Measurements from ENCODE around the gene WWOX.

The WWOX gene

GRCh38 chr16:78126662-78127061 lies 27.2 kb downstream of the WWOX start:
- Histone ChIP-seq H3K9ac (ENCODE audit: low read depth, low read length) (no peak overlapping the region), H3K4me3 (ENCODE audit: low read depth, low read length) (no peak overlapping the region), H3K36me3 (ENCODE audit: control insufficient read depth, insufficient read depth, low read length) (no peaks in the 10 kb centered on the region), H3K27me3 (ENCODE audit: control insufficient read depth, insufficient read depth, low read length) (no peaks in the 10 kb centered on the region), H3K9me3 (ENCODE audit: control insufficient read depth, insufficient read depth, low read length) (no peaks in the 10 kb centered on the region), H3K4me1 (ENCODE audit: control insufficient read depth, insufficient read depth, low read length) (no peaks in the 10 kb centered on the region), H3K27ac (ENCODE audit: low read depth, low read length) (no peak overlapping the region)

- no peak overlapping the region for H3K4me3 ChIP-seq (ENCODE audit: low read depth, low read length)
- no peak overlapping the region for H3K9ac ChIP-seq (ENCODE audit: low read depth, low read length)
Measured at GRCh38 chr16:78127130-78127529, 27.7 kb downstream of the WWOX start.

GRCh38 chr16:78128913-78129312 lies 29.5 kb downstream of the WWOX start:
- Histone ChIP-seq H3K4me1 (ENCODE audit: control insufficient read depth, insufficient read depth, low read length) (no peaks in the 10 kb centered on the region), H3K36me3 (ENCODE audit: control insufficient read depth, insufficient read depth, low read length) (no peaks in the 10 kb centered on the region), H3K9ac (ENCODE audit: low read depth, low read length) (no peak overlapping the region), H3K27ac (ENCODE audit: low read depth, low read length) (no peak overlapping the region), H3K4me3 (ENCODE audit: low read depth, low read length) (no peak overlapping the region), H3K27me3 (ENCODE audit: control insufficient read depth, insufficient read depth, low read length) (no peaks in the 10 kb centered on the region), H3K9me3 (ENCODE audit: control insufficient read depth, insufficient read depth, low read length) (no peaks in the 10 kb centered on the region)

More at GRCh38 chr16:78127130-78127529, 27.7 kb downstream of the WWOX start:
- no peaks in the 10 kb centered on the region for H3K9me3 ChIP-seq (ENCODE audit: control insufficient read depth, insufficient read depth, low read length)
- H3K36me3 ChIP-seq (ENCODE audit: control insufficient read depth, insufficient read depth, low read length) = no peaks in the 10 kb centered on the region
- no peak overlapping the region for H3K27ac ChIP-seq (ENCODE audit: low read depth, low read length)
- H3K4me1 ChIP-seq (ENCODE audit: control insufficient read depth, insufficient read depth, low read length) = no peaks in the 10 kb centered on the region
- no peaks in the 10 kb centered on the region for H3K27me3 ChIP-seq (ENCODE audit: control insufficient read depth, insufficient read depth, low read length)

GRCh38 chr16:78129349-78129748 lies 29.9 kb downstream of the WWOX start:
- no peak overlapping the region for H3K9ac ChIP-seq (ENCODE audit: low read depth, low read length)
- H3K4me1 ChIP-seq (ENCODE audit: control insufficient read depth, insufficient read depth, low read length) = no peaks in the 10 kb centered on the region
- H3K9me3 ChIP-seq (ENCODE audit: control insufficient read depth, insufficient read depth, low read length) = no peaks in the 10 kb centered on the region
- no peak overlapping the region for H3K4me3 ChIP-seq (ENCODE audit: low read depth, low read length)
- no peaks in the 10 kb centered on the region for H3K36me3 ChIP-seq (ENCODE audit: control insufficient read depth, insufficient read depth, low read length)
- no peak overlapping the region for H3K27ac ChIP-seq (ENCODE audit: low read depth, low read length)
- no peaks in the 10 kb centered on the region for H3K27me3 ChIP-seq (ENCODE audit: control insufficient read depth, insufficient read depth, low read length)

GRCh38 chr16:78130083-78130608 lies 30.7 kb downstream of the WWOX start:
- H3K9me3 ChIP-seq (ENCODE audit: control insufficient read depth, insufficient read depth, low read length) = no peaks in the 10 kb centered on the region
- no peak overlapping the region for H3K27ac ChIP-seq (ENCODE audit: low read depth, low read length)
- H3K9ac ChIP-seq (ENCODE audit: low read depth, low read length) = no peak overlapping the region
- no peak overlapping the region for H3K4me3 ChIP-seq (ENCODE audit: low read depth, low read length)
- H3K36me3 ChIP-seq (ENCODE audit: control insufficient read depth, insufficient read depth, low read length) = no peaks in the 10 kb centered on the region
- H3K4me1 ChIP-seq (ENCODE audit: control insufficient read depth, insufficient read depth, low read length) = no peaks in the 10 kb centered on the region
- no peaks in the 10 kb centered on the region for H3K27me3 ChIP-seq (ENCODE audit: control insufficient read depth, insufficient read depth, low read length)

GRCh38 chr16:78130950-78131349 lies 31.5 kb downstream of the WWOX start:
- H3K27me3 ChIP-seq (ENCODE audit: control insufficient read depth, insufficient read depth, low read length) = no peaks in the 10 kb centered on the region
- no peaks in the 10 kb centered on the region for H3K4me1 ChIP-seq (ENCODE audit: control insufficient read depth, insufficient read depth, low read length)
- H3K9ac ChIP-seq (ENCODE audit: low read depth, low read length) = no peak overlapping the region
- no peaks in the 10 kb centered on the region for H3K36me3 ChIP-seq (ENCODE audit: control insufficient read depth, insufficient read depth, low read length)
- H3K4me3 ChIP-seq (ENCODE audit: low read depth, low read length) = no peak overlapping the region
- no peak overlapping the region for H3K27ac ChIP-seq (ENCODE audit: low read depth, low read length)
- H3K9me3 ChIP-seq (ENCODE audit: control insufficient read depth, insufficient read depth, low read length) = no peaks in the 10 kb centered on the region

- Histone ChIP-seq H3K4me1 (ENCODE audit: control insufficient read depth, insufficient read depth, low read length) (no peaks in the 10 kb centered on the region), H3K36me3 (ENCODE audit: control insufficient read depth, insufficient read depth, low read length) (no peaks in the 10 kb centered on the region), H3K4me3 (ENCODE audit: low read depth, low read length) (no peak overlapping the region), H3K9ac (ENCODE audit: low read depth, low read length) (no peak overlapping the region), H3K9me3 (ENCODE audit: control insufficient read depth, insufficient read depth, low read length) (no peaks in the 10 kb centered on the region), H3K27ac (ENCODE audit: low read depth, low read length) (no peak overlapping the region), H3K27me3 (ENCODE audit: control insufficient read depth, insufficient read depth, low read length) (no peaks in the 10 kb centered on the region)
Measured at GRCh38 chr16:78133919-78134318, 34.5 kb downstream of the WWOX start.

- Histone ChIP-seq H3K9me3 (ENCODE audit: control insufficient read depth, insufficient read depth, low read length) (no peaks in the 10 kb centered on the region), H3K27ac (ENCODE audit: low read depth, low read length) (no peak overlapping the region), H3K9ac (ENCODE audit: low read depth, low read length) (no peak overlapping the region), H3K4me3 (ENCODE audit: low read depth, low read length) (no peak overlapping the region), H3K4me1 (ENCODE audit: control insufficient read depth, insufficient read depth, low read length) (no peaks in the 10 kb centered on the region), H3K27me3 (ENCODE audit: control insufficient read depth, insufficient read depth, low read length) (no peaks in the 10 kb centered on the region), H3K36me3 (ENCODE audit: control insufficient read depth, insufficient read depth, low read length) (no peaks in the 10 kb centered on the region)
Measured at GRCh38 chr16:78134944-78135619, 35.6 kb downstream of the WWOX start.

GRCh38 chr16:78137179-78137578 lies 37.7 kb downstream of the WWOX start:
- H3K4me3 ChIP-seq (ENCODE audit: low read depth, low read length) = no peak overlapping the region
- no peak overlapping the region for H3K27ac ChIP-seq (ENCODE audit: low read depth, low read length)
- no peaks in the 10 kb centered on the region for H3K9me3 ChIP-seq (ENCODE audit: control insufficient read depth, insufficient read depth, low read length)
- no peaks in the 10 kb centered on the region for H3K27me3 ChIP-seq (ENCODE audit: control insufficient read depth, insufficient read depth, low read length)
- no peaks in the 10 kb centered on the region for H3K36me3 ChIP-seq (ENCODE audit: control insufficient read depth, insufficient read depth, low read length)
- no peak overlapping the region for H3K9ac ChIP-seq (ENCODE audit: low read depth, low read length)
- H3K4me1 ChIP-seq (ENCODE audit: control insufficient read depth, insufficient read depth, low read length) = peaks cover 4% of the 10 kb centered on the region

GRCh38 chr16:78137782-78138616 lies 38.5 kb downstream of the WWOX start:
- no peak overlapping the region for H3K27ac ChIP-seq (ENCODE audit: low read depth, low read length)

GRCh38 chr16:78140818-78141466 lies 41.5 kb downstream of the WWOX start:
- peaks cover 4% of the 10 kb centered on the region for H3K4me1 ChIP-seq (ENCODE audit: control insufficient read depth, insufficient read depth, low read length)

More at GRCh38 chr16:78137782-78138616, 38.5 kb downstream of the WWOX start:
- Histone ChIP-seq H3K4me3 (ENCODE audit: low read depth, low read length) (no peak overlapping the region), H3K9me3 (ENCODE audit: control insufficient read depth, insufficient read depth, low read length) (no peaks in the 10 kb centered on the region), H3K9ac (ENCODE audit: low read depth, low read length) (no peak overlapping the region), H3K4me1 (ENCODE audit: control insufficient read depth, insufficient read depth, low read length) (peaks cover 4% of the 10 kb centered on the region), H3K27me3 (ENCODE audit: control insufficient read depth, insufficient read depth, low read length) (no peaks in the 10 kb centered on the region), H3K36me3 (ENCODE audit: control insufficient read depth, insufficient read depth, low read length) (no peaks in the 10 kb centered on the region)

More at GRCh38 chr16:78140818-78141466, 41.5 kb downstream of the WWOX start:
- Histone ChIP-seq H3K36me3 (ENCODE audit: control insufficient read depth, insufficient read depth, low read length) (no peaks in the 10 kb centered on the region), H3K4me3 (ENCODE audit: low read depth, low read length) (no peak overlapping the region), H3K9ac (ENCODE audit: low read depth, low read length) (no peak overlapping the region), H3K27me3 (ENCODE audit: control insufficient read depth, insufficient read depth, low read length) (no peaks in the 10 kb centered on the region), H3K9me3 (ENCODE audit: control insufficient read depth, insufficient read depth, low read length) (no peaks in the 10 kb centered on the region), H3K27ac (ENCODE audit: low read depth, low read length) (no peak overlapping the region)
